ENCODE data around the gene SRGAP2C.
"Not testable (repeated sequence)": the region's sequence is repeated elsewhere in the genome, so short reads cannot be mapped to it uniquely, and the experiment has no call there.

SRGAP2C gene

DNA sequence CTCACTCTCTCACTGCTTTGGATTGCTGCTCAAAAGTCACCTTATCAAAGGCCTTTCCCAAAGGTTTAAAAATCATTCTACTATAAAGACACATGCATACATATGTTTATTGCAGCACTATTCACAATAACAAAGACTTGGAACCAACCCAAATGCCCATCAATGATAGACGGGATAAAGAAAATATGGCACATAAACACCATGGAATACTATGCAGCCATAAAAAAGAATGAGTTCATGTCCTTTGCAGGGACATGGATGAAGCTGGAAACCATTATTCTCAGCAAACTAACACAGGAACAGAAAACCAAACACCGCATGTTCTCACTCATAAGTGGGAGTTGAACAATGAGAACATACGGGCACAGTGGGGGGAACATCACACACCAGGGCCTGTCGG lies 45.9 kb downstream of the SRGAP2C start:
- not testable (repeated sequence) for H3K27ac ChIP-seq

GRCh38 chr1:121232445-121233125 lies 47.8 kb downstream of the SRGAP2C start:
- not testable (repeated sequence) for H3K27ac ChIP-seq

GRCh38 chr1:121234090-121234759 lies 49.5 kb downstream of the SRGAP2C start:
- not testable (repeated sequence) for H3K27ac ChIP-seq

- H3K27ac ChIP-seq, result not testable (repeated sequence)
These were observed 53.6 kb downstream of the SRGAP2C start for GRCh38 chr1:121238384-121238783.

- H3K27ac ChIP-seq, result not testable (repeated sequence)
These were observed 59.1 kb downstream of the SRGAP2C start for GRCh38 chr1:121243913-121244312.

GRCh38 chr1:121246399-121246798 lies 61.6 kb downstream of the SRGAP2C start:
- not testable (repeated sequence) for H3K27ac ChIP-seq

GRCh38 chr1:121252656-121253055 lies 67.9 kb downstream of the SRGAP2C start:
- H3K27ac ChIP-seq, result not testable (repeated sequence)

GRCh38 chr1:121254618-121255017 lies 69.8 kb downstream of the SRGAP2C start:
- not testable (repeated sequence) for H3K27ac ChIP-seq

DNA sequence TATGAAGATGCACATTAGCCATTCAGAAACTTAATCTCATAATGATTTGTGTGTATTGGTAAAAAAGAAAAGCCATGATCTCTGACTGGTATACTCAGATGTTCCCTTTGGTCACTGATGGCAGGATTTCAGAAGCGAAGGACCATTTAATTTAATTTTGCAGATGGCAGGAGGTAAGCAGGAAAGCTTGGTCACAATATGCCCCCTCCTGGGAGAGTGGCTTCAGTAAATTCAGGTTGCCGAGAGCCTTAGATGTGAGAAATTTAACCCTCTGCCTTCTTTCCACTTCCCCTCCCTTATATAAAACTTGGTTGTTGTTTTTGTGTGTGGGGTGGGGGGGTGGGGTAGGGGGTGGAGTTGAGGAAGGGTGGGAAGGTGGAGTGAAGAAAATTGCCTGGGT lies 72.9 kb downstream of the SRGAP2C start:
- H3K27ac ChIP-seq, result not testable (repeated sequence)

GRCh38 chr1:121258134-121258533 lies 73.4 kb downstream of the SRGAP2C start:
- H3K27ac ChIP-seq, result not testable (repeated sequence)

DNA sequence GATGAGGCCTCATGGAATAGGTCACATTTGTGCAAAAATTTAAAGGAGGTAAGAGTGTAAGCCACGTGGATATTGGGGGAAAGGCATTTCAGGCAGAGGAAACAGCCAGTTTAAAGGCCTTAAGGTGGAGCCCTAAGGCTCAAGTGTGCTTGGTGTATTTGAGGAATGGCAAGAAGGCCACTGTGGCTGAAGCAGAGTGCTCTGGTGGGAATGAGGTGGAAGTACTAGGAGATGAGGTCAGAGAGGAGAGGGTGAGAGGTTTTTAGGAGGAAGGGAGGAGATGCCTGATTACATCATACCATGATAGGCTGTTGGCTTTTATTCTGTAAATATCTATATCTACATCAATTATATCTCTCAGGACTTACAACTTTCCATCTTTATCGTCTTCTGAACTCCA lies 75.4 kb downstream of the SRGAP2C start:
- H3K27ac ChIP-seq, result not testable (repeated sequence)

DNA sequence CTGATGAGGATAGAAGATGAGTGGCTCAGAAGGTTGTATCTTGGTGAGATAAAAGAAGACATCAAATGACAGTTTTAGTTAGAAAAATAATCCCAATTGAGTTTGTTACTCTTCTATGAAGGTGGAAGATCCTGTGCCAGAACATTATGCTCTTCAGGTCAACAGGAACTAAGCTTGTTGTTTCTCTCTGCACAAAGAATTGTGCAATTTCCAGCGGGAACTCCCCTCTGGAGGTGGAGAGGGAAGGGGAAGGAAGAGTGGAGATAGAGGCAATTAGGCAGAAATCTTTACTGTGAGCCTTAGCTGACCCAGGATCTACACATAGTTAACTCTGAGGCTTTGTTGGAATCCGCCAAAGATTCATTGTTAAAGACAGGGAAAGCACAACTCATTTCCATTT lies 77.4 kb downstream of the SRGAP2C start:
- not testable (repeated sequence) for H3K27ac ChIP-seq

DNA sequence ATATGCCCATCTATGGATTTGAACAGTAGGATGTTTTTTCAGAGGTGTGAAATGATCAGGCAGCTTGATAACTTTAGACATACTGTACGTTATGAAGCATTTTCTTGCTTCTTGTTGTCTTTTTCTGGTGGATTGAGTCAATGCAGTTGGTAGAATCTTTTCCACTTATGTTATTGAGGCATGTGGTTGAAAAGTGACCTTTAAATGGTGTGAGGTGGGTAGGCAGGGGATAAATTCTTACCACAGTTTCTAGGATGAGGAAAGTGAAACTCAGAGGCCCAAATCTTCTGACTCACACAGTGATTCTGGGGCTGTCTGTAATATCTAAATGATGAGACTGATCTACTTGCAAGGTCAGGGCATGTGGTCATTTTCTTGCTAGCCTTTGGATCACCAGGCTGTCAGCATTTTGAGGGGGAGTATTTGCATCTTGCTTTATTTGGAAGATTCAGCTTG lies 79.0 kb downstream of the SRGAP2C start:
- not testable (repeated sequence) for H3K27ac ChIP-seq

GRCh38 chr1:121267072-121267471 lies 82.3 kb downstream of the SRGAP2C start:
- not testable (repeated sequence) for H3K27ac ChIP-seq

GRCh38 chr1:121269309-121269708 lies 84.5 kb downstream of the SRGAP2C start:
- not testable (repeated sequence) for H3K27ac ChIP-seq

- H3K27ac ChIP-seq, result not testable (repeated sequence)
These were observed 85.2 kb downstream of the SRGAP2C start for GRCh38 chr1:121269973-121270372.

DNA sequence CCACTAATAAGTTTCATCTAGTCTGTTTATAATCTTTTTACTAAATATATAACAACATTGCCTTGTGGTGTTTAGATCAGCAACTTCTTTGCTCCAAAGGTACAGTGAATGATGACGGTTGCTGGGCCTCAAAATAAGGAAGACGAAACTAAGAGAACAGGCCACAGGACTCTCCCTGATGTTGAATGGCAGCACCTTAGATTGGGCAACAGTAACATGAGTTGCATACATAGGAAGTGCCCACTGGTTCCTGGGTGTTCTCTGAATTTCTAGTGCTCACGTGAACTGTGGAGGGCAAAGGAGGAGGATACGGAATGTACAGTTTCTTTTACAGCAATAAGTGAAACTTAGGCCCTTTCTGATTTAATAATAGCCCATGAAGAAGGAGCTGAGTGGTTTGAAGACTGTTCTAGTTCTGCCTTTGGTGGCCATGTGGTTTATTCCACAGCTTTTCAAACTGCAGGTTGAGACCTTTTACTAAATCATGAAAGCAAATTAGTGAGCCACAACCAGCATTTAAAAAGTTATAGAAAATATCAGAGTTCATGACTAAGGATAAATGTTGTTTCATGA lies 86.5 kb downstream of the SRGAP2C start:
- H3K27ac ChIP-seq, result not testable (repeated sequence)

- not testable (repeated sequence) for H3K27ac ChIP-seq
These were observed 90.7 kb downstream of the SRGAP2C start for GRCh38 chr1:121275435-121275834.

- H3K27ac ChIP-seq, result not testable (repeated sequence)
These were observed 93.4 kb downstream of the SRGAP2C start for GRCh38 chr1:121278202-121278601.

- H3K27ac ChIP-seq, result not testable (repeated sequence)
These were observed 94.2 kb downstream of the SRGAP2C start for GRCh38 chr1:121278777-121279547.

- H3K27ac ChIP-seq, result not testable (repeated sequence)
These were observed 94.7 kb downstream of the SRGAP2C start for GRCh38 chr1:121279548-121279898.

DNA sequence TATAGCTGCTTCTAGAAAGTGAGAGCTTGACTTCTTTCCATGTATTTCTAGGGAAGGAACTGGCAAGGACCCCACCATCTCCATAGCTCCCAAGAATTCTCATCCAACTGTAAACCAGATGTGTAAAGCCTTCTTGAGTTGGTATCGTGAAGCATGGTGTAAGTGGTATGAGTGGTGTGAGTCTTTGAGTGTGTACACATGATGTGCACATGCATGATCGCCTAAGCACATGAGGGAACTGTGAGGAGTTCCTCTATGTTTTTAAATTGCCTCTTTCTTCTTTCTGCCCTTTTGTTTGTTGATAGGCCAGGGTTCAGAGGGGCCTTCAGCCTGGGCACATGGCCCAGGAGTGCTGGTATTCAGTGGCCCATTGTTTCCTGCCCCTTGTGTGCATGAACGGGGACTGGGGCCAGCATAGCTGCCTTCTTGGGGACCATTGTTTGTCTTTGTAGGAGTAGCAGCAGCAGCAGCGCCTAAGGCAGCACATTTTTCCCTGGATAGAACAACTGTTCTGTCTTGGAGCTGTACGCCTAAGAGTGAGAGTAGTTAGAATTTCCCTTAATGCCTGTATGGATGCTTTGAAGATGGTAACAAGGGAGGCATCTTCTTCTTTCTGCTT lies 96.0 kb downstream of the SRGAP2C start:
- not testable (repeated sequence) for H3K27ac ChIP-seq
